SJSA1 (cell line): ENCODE data around the gene RIMBP2. TPM values are rescaled to one million over a fixed set of nuclear protein-coding genes. Genes with fewer than 3 reads are reported as not detected.
"Not testable (repeated sequence)": the region's sequence is repeated elsewhere in the genome, so short reads cannot be mapped to it uniquely, and the experiment has no call there.

Experiments used
- DNase-seq, 2 experiments: peaks; one replicate each; pipeline ENCODE4 v3.0.0-alpha.2; 2015 to 2020; ENCODE audit warnings: low spot score in 2 of 2, low read depth in 1 of 2
- H3K27ac ChIP-seq: fragments of 250-450 bp; sonication (Bioruptor Pico); 2 replicates; pipeline ENCODE4 v1.5.1; 2020; ENCODE audit warnings: mild to moderate bottlenecking, moderate library complexity
- H3K27me3 ChIP-seq: fragments of 250-450 bp; sonication (Bioruptor Pico); replicated peaks from 2 replicates; pipeline ENCODE4 v1.5.1; 2020; ENCODE audit warnings: mild to moderate bottlenecking, moderate library complexity
- H3K36me3 ChIP-seq: fragments of 250-450 bp; sonication (Bioruptor Pico); 2 replicates; pipeline ENCODE4 v1.5.1; 2020; ENCODE audit warnings: mild to moderate bottlenecking
- H3K4me1 ChIP-seq: fragments of 250-450 bp; sonication (Bioruptor Pico); replicated peaks from 2 replicates; pipeline ENCODE4 v1.6.1; 2021; ENCODE audit warnings: mild to moderate bottlenecking
- H3K4me3 ChIP-seq: fragments of 250-450 bp; sonication (Bioruptor Pico); 2 replicates; pipeline ENCODE4 v1.5.1; 2020; ENCODE audit warnings: mild to moderate bottlenecking
- H3K9me3 ChIP-seq: fragments of 250-450 bp; sonication (Bioruptor Pico); replicated peaks from 2 replicates; pipeline ENCODE4 v1.5.1; 2020; ENCODE audit warnings: mild to moderate bottlenecking
- total RNA-seq: library from RNA; depleted of rRNA; stranded (reverse); fragments of >200 nt; shearing (Covaris generic); gene quantifications from 2 replicates; pipeline ENCODE4 v1.2.3, GENCODE V29; 2014; rRNA removed

Gene RIMBP2
- 0.16 TPM in 1 of 2 replicates, not detected in the other for total RNA-seq

DNA sequence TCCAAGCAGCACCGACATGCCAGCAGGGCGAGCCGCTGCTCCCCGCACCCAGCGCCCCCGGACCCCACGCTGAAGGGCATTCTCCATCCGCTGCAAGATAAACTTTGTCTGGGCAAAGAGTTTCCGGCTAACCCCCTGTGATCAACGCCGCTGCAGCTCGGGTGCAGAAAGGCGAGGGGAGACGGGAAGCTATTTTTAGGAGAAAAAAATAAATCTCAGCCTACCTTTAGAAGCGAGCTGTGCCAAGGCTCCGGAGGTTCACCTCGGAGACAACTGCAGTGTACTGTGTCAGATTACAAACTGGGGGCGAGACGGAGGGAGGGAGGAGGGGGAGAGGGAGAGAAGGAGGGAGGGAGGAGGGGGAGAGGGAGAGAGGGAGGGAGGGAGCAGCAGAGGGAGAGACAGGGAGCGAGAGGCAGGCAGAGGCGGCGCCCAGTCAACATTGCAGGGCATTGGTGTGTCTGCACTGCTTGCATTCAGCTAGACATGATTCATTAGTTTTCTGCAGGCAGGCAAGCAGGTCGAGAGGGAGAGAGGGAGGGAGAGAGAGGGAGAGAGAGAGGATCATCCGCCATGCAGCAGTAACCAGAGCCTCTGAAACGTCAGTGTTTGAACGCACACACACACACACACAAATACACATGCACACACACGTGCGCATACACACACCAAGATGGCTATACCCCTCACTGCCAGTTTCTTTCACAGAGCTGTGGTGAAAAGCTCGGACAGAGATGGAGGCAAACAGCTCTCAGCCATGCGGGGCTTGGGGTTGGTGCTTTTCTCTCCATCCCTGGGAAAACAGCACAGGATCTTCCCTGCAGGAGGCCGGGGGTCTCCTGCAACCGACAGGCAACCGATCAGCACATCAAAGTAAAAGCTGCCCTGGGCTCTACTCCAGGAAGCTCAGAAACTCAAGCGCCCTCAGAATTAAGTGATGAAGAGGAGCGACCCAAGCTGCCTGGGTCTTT is at the start of gene RIMBP2:
Gene RIMBP2 (minus strand): TSS at position 302 of the 971 bp plus-strand sequence. CDS start 237,286 bp downstream, outside the sequence.
- no peaks in the 10 kb centered on the region for H3K4me1 ChIP-seq
- H3K4me3 ChIP-seq, result no peak within 1 kb of the TSS
- H3K27ac ChIP-seq, result no peak within 1 kb of the TSS

GRCh38 chr12:130765186-130765659 is 49.1 kb upstream of the RIMBP2 start:
- Histone ChIP-seq H3K27ac (no peak overlapping the region), H3K4me1 (no peaks in the 10 kb centered on the region), H3K9me3 (peaks cover 14% of the 10 kb centered on the region), H3K27me3 (no peaks in the 10 kb centered on the region), H3K4me3 (no peak overlapping the region), H3K36me3 (no peaks in the 10 kb centered on the region)
- DNase-seq, result no peak

More for the DNA sequence above, at the start of gene RIMBP2:
- Histone ChIP-seq H3K9me3 (no peaks in the 10 kb centered on the region), H3K36me3 (no peaks in the 10 kb centered on the region), H3K27me3 (no peaks in the 10 kb centered on the region)
- DNase-seq, result no peak

- H3K4me3 ChIP-seq, result no peak overlapping the region
- DNase-seq, result peak in 1 of 2 experiments; percentile 18
- H3K9me3 ChIP-seq, result peaks cover 14% of the 10 kb centered on the region
- H3K4me1 ChIP-seq, result no peaks in the 10 kb centered on the region
- H3K27me3 ChIP-seq, result no peaks in the 10 kb centered on the region
- no peaks in the 10 kb centered on the region for H3K36me3 ChIP-seq
- H3K27ac ChIP-seq, result no peak overlapping the region
Observed at GRCh38 chr12:130764475-130765185, 48.5 kb upstream of the RIMBP2 start.

GRCh38 chr12:130764073-130764472 is 48.0 kb upstream of the RIMBP2 start:
- no peak for DNase-seq

DNA sequence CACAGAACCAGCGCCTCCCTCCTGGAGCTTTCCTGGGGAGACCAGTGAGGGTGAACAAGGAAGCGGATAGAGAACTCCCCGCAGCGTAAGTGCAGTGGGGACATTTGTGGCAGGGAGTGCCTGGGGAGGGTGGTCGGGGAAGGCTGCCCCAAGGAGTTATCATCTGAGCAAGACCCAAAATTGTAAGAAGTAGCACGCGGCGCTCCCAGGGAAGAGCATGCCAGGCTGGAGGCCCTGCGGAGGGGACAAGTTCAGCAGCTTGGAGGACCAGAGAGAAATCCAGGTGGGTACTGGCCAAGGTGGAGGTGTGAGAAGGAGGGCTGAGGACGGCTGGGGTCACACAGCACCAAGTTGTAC is 46.2 kb upstream of the RIMBP2 start:
- H3K4me3 ChIP-seq, result no peak overlapping the region
- peaks cover 14% of the 10 kb centered on the region for H3K9me3 ChIP-seq
- H3K36me3 ChIP-seq, result no peaks in the 10 kb centered on the region
- no peak for DNase-seq
- no peaks in the 10 kb centered on the region for H3K27me3 ChIP-seq
- H3K4me1 ChIP-seq, result no peaks in the 10 kb centered on the region
- H3K27ac ChIP-seq, result no peak overlapping the region

More at GRCh38 chr12:130764073-130764472, 48.0 kb upstream of the RIMBP2 start:
- H3K4me3 ChIP-seq, result no peak overlapping the region
- peaks cover 14% of the 10 kb centered on the region for H3K9me3 ChIP-seq
- no peak overlapping the region for H3K27ac ChIP-seq
- no peaks in the 10 kb centered on the region for H3K36me3 ChIP-seq
- no peaks in the 10 kb centered on the region for H3K27me3 ChIP-seq
- H3K4me1 ChIP-seq, result no peaks in the 10 kb centered on the region

DNA sequence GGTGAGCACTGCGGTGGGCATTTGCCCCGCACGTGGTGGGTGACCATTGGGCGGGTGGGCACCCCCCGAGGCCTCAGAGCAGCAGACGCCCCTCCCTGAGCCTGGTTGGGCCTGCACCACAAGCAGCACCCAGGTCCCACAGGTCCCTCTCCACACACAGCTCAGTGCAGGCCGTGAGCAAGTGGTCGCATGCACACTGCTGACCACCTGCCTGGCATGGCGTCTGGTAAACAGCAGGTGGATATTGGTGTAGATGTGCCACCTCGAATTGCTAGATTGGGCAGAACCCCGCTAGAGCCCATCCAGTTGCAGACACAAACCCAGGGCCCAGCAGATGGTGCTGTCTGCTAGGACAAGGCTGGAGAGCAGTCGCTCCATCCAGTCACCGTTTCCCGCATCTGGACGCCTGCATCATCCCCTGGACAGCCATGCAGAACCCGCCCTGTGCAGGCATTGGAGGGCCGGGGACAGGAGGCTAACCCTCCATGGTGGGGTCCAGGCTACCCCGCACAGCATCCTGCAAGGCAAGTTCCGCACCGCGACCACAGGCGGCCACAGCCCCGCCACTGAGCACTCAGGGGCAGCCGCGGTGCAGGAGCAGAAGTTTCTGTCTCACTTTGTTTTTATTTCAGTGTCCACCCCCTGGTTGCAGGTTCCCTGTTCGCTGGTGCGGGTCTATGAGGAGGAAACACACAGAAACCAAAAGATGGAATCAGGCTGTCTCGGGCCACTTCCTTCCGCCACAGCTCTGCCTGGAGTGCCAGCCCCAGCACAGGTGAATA is 45.6 kb upstream of the RIMBP2 start:
- H3K36me3 ChIP-seq, result no peaks in the 10 kb centered on the region
- H3K4me3 ChIP-seq, result no peak overlapping the region
- no peak overlapping the region for H3K27ac ChIP-seq
- no peaks in the 10 kb centered on the region for H3K4me1 ChIP-seq
- H3K27me3 ChIP-seq, result no peaks in the 10 kb centered on the region
- DNase-seq, result peak in 1 of 2 experiments; percentile 5
- peaks cover 14% of the 10 kb centered on the region for H3K9me3 ChIP-seq

- Histone ChIP-seq H3K4me3 (no peak overlapping the region), H3K4me1 (no peaks in the 10 kb centered on the region), H3K27ac (no peak overlapping the region), H3K27me3 (no peaks in the 10 kb centered on the region), H3K36me3 (no peaks in the 10 kb centered on the region), H3K9me3 (0 out of 2 replicates have a peak, but pooled peaks cover 2% of the 10 kb centered on the region)
- DNase-seq, result no peak
Observed at GRCh38 chr12:130754234-130754901, 38.3 kb upstream of the RIMBP2 start.

- no peak overlapping the region for H3K4me3 ChIP-seq
- no peaks in the 10 kb centered on the region for H3K27me3 ChIP-seq
- DNase-seq, result no peak
- H3K27ac ChIP-seq, result no peak overlapping the region
- 0 out of 2 replicates have a peak, but pooled peaks cover 2% of the 10 kb centered on the region for H3K9me3 ChIP-seq
- H3K36me3 ChIP-seq, result no peaks in the 10 kb centered on the region
- no peaks in the 10 kb centered on the region for H3K4me1 ChIP-seq
Observed at GRCh38 chr12:130752692-130753230, 36.7 kb upstream of the RIMBP2 start.

DNA sequence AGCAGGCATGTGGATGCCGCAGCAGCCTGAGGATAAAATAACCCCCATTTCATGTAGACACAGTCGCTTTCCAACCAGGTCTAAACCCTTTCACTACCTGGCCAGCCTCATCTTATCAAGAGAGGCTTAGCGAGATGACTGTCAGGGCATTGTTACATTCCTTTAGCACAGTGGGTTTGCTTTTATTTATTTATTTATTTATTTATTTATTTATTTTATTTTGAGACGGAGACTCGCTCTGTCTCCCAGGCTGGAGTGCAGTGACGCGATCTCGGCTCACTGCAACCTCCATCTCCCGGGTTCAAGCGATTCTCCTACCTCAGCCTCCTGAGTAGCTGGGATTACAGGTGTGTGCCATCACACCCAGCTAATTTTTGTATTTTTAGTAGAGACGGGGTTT is 35.9 kb upstream of the RIMBP2 start:
- H3K36me3 ChIP-seq, H3K4me3 ChIP-seq, DNase-seq, H3K27me3 ChIP-seq, H3K9me3 ChIP-seq, H3K27ac ChIP-seq, H3K4me1 ChIP-seq: not testable (repeated sequence)

DNA sequence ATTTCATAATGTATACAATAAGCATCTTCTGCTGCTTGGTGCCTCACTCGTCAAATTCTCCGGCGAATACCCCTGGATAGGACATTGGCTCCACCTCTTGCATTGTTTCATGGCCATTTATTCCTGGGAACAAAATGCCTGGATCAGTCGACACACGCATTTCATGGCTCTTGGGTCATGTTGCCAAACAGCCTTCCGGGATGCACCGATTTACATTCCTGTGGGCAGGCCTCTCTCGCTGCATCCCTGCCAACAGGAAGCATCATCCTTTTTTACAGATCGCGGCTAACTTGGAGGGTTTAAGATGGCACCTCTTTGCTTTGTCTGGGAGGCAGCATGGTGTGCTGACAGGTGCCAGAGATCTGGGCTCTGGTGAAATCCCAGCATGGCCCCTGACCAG is 32.7 kb upstream of the RIMBP2 start:
- DNase-seq, result no peak
- no peaks in the 10 kb centered on the region for H3K36me3 ChIP-seq
- H3K4me1 ChIP-seq, result no peaks in the 10 kb centered on the region
- H3K27ac ChIP-seq, result no peak overlapping the region
- H3K9me3 ChIP-seq, result no peaks in the 10 kb centered on the region
- H3K27me3 ChIP-seq, result no peaks in the 10 kb centered on the region
- no peak overlapping the region for H3K4me3 ChIP-seq

- Histone ChIP-seq H3K4me1 (no peaks in the 10 kb centered on the region), H3K4me3 (no peak overlapping the region), H3K27ac (no peak overlapping the region), H3K27me3 (no peaks in the 10 kb centered on the region), H3K9me3 (no peaks in the 10 kb centered on the region), H3K36me3 (no peaks in the 10 kb centered on the region)
- peak; percentile 23 to 54 for DNase-seq
Observed at GRCh38 chr12:130747867-130748740, 32.0 kb upstream of the RIMBP2 start.

DNA sequence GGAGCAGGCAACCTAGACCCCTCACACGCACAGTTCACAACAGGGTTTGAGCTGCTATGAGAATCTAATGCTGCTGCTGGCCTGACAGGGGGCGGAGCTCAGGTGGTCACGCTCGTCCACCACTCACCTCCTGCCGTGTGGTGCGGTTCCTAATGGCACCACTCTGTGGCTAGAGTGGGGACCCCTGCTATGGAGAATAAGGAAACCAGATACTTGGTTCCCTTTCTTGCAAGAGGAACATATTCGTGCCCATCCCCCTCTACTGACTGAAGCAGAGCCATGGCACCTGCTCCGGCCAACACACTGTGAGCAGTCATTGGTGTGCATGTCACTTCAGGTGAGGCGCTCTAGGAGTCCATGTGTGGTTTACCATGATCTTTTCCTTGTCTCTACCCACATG is 30.4 kb upstream of the RIMBP2 start:
- Histone ChIP-seq H3K9me3 (no peaks in the 10 kb centered on the region), H3K27me3 (no peaks in the 10 kb centered on the region), H3K4me1 (no peaks in the 10 kb centered on the region), H3K36me3 (no peaks in the 10 kb centered on the region), H3K4me3 (no peak overlapping the region), H3K27ac (no peak overlapping the region)
- no peak for DNase-seq
